ENCODE data around the gene DHX35.

DNA sequence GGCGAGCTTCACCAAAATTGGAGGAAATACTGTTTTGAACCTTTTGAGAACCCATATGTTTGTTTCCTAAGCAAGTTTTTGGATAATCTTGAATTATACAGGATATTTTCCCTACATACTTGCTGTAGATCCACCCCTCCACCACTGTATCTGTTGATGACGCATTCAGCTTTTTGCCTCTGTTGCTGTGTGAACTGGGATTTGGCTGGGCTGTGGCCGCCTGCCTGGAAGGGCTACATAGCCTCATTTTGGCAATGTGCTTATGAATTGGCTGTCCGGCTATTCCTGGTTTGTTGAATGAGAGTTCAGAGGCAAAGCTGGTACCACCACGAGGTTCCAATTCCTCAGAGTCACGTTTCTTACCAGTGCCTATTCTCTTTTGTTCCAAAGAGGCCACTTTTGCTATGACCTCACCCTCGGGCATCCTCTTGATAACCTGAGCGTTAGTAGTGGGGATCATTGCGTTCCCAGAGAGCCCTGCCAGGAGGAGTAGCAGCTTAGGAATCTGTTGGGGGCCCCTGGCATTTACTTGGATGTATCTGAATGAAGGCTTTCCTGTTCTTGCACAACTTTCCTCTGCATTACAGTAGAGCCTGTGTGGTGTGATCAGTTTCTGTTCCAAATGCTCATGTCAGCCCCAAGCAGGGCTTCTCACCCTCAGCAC, 29.6 kb upstream of the DHX35 start:
- TF ChIP-seq FOXP1 (IDR thresholded peaks at IDR 0.05) (no peak), FOXP1 (CRISPR knock-in tag; IDR thresholded peaks at IDR 0.05) (no peak), ZZZ3 (CRISPR knock-in tag; IDR thresholded peaks at IDR 0.05; ENCODE audit: borderline replicate concordance) (no peak), MYC (CRISPR knock-in tag; IDR thresholded peaks at IDR 0.05; ENCODE audit: borderline replicate concordance) (no peak), POLR2A (IDR thresholded peaks at IDR 0.05; ENCODE audit: insufficient read depth in 1 of 2, low read depth in 2 of 2, low read length in 2 of 2) (no peak), HDAC6 (IDR thresholded peaks at IDR 0.05; ENCODE audit: low read depth, low read length) (no peak), ARHGAP35 (CRISPR knock-in tag; IDR thresholded peaks at IDR 0.05; ENCODE audit: borderline replicate concordance) (no peak), NBN (conservative IDR thresholded peaks at IDR 0.05) (no peak), SMC3 (IDR thresholded peaks at IDR 0.05; ENCODE audit: low read length) (no peak), MAF1 (CRISPR knock-in tag; IDR thresholded peaks at IDR 0.05; ENCODE audit: borderline replicate concordance) (no peak)
- TF ChIP-seq, protein P1, sequence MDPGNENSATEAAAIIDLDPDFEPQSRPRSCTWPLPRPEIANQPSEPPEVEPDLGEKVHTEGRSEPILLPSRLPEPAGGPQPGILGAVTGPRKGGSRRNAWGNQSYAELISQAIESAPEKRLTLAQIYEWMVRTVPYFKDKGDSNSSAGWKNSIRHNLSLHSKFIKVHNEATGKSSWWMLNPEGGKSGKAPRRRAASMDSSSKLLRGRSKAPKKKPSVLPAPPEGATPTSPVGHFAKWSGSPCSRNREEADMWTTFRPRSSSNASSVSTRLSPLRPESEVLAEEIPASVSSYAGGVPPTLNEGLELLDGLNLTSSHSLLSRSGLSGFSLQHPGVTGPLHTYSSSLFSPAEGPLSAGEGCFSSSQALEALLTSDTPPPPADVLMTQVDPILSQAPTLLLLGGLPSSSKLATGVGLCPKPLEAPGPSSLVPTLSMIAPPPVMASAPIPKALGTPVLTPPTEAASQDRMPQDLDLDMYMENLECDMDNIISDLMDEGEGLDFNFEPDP (CRISPR knock-in tag; conservative IDR thresholded peaks at IDR 0.05): no peak
- TF ChIP-seq, protein P2, sequence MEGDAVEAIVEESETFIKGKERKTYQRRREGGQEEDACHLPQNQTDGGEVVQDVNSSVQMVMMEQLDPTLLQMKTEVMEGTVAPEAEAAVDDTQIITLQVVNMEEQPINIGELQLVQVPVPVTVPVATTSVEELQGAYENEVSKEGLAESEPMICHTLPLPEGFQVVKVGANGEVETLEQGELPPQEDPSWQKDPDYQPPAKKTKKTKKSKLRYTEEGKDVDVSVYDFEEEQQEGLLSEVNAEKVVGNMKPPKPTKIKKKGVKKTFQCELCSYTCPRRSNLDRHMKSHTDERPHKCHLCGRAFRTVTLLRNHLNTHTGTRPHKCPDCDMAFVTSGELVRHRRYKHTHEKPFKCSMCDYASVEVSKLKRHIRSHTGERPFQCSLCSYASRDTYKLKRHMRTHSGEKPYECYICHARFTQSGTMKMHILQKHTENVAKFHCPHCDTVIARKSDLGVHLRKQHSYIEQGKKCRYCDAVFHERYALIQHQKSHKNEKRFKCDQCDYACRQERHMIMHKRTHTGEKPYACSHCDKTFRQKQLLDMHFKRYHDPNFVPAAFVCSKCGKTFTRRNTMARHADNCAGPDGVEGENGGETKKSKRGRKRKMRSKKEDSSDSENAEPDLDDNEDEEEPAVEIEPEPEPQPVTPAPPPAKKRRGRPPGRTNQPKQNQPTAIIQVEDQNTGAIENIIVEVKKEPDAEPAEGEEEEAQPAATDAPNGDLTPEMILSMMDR (CRISPR knock-in tag; IDR thresholded peaks at IDR 0.05): no peak

All from HepG2 (cell line).